ENCODE results near the gene CFTR. TPM values are rescaled to one million over a fixed set of nuclear protein-coding genes. Genes with fewer than 3 reads are reported as not detected.

CFTR gene
- total RNA-seq, 2 donors from 2014 or later: 121 to 127 TPM

DNA sequence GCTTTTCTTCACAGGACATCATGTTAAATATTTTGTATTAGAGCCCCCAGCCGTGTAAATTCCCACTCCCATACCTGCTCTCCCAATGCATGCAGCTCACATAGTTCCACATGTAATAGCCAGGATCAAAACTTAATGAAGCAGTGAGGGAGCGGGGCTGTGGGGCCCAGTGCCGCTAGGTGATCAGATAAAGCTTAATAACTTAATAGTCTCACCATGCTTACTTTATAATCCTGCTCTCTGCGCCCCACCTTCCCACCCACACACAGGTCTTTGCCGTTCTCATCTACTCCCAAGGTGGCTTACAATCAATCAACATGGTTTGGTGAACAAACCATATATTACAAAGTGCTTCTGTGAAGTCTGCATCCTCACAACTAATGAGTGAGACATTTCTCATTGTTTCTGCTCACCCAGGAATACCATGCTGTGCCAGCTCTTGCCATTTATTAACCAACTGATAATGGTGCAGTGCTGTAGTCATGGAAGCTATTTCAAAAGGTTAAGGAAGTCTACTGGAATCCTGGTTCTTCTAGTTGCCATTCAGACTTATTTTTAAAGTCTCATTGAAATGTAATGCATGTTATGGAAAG lies 237.0 kb downstream of the CFTR start:
- intact Hi-C loops (cut with DNase I): loop anchor here (5.0 kb wide), 2 partner anchors 260 to 320 kb away; no protein-coding TSS in a partner anchor
- no peaks in the 10 kb centered on the region for H3K4me1 ChIP-seq
- H3K27ac ChIP-seq: no peak overlapping the region
- no peaks in the 10 kb centered on the region for H3K27me3 ChIP-seq
- no peaks in the 10 kb centered on the region for H3K36me3 ChIP-seq
- DNase-seq: no peak
- TF ChIP-seq, protein P1, sequence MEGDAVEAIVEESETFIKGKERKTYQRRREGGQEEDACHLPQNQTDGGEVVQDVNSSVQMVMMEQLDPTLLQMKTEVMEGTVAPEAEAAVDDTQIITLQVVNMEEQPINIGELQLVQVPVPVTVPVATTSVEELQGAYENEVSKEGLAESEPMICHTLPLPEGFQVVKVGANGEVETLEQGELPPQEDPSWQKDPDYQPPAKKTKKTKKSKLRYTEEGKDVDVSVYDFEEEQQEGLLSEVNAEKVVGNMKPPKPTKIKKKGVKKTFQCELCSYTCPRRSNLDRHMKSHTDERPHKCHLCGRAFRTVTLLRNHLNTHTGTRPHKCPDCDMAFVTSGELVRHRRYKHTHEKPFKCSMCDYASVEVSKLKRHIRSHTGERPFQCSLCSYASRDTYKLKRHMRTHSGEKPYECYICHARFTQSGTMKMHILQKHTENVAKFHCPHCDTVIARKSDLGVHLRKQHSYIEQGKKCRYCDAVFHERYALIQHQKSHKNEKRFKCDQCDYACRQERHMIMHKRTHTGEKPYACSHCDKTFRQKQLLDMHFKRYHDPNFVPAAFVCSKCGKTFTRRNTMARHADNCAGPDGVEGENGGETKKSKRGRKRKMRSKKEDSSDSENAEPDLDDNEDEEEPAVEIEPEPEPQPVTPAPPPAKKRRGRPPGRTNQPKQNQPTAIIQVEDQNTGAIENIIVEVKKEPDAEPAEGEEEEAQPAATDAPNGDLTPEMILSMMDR (IDR thresholded peaks at IDR 0.05): no peak
- no peak overlapping the region for H3K9ac ChIP-seq (ENCODE audit: low read depth in 2 of 2, low read length in 2 of 2)
- no peak overlapping the region for H3K4me3 ChIP-seq
- no peaks in the 10 kb centered on the region for H3K9me3 ChIP-seq

DNA sequence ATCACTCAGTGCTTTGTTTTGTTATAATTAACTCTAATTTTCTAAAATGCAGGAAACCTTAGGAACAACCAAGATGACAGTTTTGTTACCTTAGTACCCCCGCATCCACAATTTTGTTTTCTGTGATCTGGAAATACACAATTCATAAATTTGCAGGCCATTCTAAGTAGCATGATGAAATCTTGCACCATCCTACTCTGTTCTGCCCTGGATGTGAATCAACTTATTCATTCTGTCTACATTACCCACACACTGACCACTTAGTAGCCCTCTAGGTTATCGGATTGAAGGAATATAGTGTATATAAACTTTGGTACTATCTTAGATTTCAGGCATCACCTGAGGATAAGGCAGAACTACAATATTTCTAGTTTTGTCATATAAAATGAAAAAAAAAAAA lies 237.5 kb downstream of the CFTR start:
- no peak overlapping the region for H3K27ac ChIP-seq
- TF ChIP-seq, protein P1 (IDR thresholded peaks at IDR 0.05): no peak
- no peaks in the 10 kb centered on the region for H3K4me1 ChIP-seq
- DNase-seq: no peak
- intact Hi-C loops (cut with DNase I): loop anchor here (5.0 kb wide), 2 partner anchors 260 to 320 kb away; no protein-coding TSS in a partner anchor
- H3K9ac ChIP-seq (ENCODE audit: low read depth in 2 of 2, low read length in 2 of 2): no peak overlapping the region
- H3K4me3 ChIP-seq: no peak overlapping the region
- no peaks in the 10 kb centered on the region for H3K27me3 ChIP-seq
- no peaks in the 10 kb centered on the region for H3K36me3 ChIP-seq
- no peaks in the 10 kb centered on the region for H3K9me3 ChIP-seq

Other genes starting within 250 kb of the CFTR start
- under 1 TPM in 1 of 2 donors, not detected in 1; 0.11 TPM for gene WNT2, start 157.0 kb upstream of the CFTR start, total RNA-seq
- not detected for gene ASZ1, start 52.5 kb upstream of the CFTR start, total RNA-seq

Measured in colonic mucosa (tissue), 4 donors.